Ammon's horn (tissue), 1 donor: ENCODE results near the gene RNGTT.
A peak's percentile ranks its signal among the peaks of the same experiment; 100 is the strongest.

Experiments
- DNase-seq: peaks from one replicate; pipeline ENCODE4 v3.0.0-alpha.2; 2016; ENCODE audit warnings: low spot score

RNGTT gene

DNA sequence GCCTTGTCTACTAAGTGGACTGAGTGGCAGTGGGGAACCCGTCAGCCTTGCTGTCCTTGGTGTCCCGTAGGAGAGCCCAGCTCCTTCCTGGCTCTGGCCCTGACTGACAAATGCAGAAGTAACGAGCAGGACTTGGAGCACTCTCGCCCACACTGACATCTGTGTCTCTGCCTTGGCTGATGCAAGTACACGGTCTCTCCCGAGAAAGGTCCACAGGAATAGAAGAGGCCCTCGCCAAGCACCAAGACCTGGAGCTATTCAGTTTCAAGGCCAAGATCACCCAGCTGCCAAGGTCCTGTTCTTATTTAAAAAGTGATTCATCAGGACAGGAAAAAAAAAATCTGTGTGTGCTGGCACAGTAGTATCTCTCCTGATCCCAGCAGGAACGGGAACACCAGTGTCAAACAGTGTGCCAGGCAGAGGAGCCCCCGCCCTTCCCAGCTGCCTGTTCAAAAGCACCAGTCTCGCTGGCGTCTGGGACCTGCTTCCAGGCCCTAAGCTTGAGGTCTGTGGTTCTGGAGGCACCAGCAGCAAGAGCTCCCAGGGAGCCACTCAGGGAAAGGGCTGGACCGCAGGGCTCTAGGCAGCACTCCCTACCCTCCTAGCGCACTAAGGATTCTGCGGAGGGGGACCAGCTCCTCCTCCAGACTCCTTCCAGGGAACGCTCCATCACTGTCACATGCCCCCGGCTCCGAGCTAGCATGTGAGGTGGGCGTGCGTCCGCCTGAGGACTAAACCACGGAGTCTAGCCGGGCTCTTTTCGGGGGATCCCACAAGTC, 376.9 kb downstream of the RNGTT start:
- DNase-seq: peak; percentile 37

DNA sequence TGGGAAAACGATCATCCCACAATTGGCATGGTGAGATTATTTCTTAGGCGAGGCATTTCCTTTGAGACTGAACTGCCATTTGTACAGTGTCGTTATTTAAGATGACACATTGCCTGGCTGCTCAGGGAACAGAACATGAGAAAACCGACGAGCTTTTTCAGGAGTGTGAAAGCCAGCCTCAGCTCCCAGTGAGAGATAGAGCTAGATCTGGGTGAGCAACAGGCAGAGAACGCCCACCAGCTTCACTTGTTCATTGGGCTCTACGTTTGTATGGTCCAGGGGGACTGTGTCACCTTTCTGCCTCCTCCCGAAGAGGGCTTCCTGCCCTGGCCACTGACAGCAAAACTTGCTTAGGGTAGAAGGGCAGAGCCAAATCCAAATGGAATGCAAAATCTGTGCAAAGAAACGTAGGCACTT, 378.1 kb downstream of the RNGTT start:
- no peak for DNase-seq

DNA sequence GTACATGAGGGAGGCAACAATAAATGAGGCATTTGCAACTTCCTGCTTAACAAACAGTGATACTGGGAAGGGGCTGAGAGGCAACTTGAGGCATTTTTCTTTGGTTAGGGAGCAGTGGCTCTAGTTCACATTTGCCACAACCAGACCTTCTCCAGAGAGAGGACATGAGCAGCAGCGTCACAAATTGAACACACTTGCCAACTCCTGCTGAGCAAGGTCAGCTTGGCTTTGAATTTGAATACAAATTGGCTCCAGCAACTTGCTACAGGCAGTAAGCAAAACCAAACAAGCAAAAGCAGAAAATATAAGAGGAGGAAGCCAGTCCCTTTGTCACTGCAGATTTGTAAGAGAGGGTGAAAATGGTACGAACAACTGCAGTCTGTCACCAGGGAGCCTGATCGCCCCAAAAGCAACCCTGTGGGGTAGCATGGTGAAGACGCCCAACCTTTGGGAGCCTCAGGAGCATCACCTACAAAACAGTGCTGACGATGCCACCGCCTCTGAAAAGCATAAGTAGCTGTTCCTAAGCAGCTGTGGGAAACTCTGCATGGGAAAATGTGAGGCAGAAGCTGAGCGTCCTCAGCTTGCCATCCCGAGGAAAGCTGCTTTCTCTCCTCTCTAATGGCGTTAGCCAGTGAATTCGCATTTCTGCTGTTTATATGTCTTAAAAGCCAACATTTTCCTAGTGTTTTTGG, 378.7 kb downstream of the RNGTT start:
- peak; percentile 20 for DNase-seq

DNA sequence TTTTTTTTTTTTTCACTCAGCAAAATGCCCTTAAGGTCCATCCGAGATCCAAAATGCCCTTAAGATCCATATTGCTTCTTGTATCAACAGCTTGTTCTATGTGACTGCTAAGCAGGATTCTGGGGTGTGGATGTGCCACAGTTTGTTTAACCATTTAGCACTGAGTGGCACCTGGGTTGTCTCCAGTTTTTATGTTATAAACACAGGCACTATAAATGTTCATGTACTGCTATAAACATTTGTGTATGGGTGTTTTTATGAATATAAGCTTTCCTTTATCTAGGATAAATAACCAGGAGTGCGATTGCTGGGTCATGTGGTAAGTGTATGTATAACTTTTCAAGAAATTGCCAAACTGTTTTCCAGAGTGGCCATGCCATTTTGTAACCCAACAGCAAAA, 386.0 kb downstream of the RNGTT start:
- no peak for DNase-seq

DNA sequence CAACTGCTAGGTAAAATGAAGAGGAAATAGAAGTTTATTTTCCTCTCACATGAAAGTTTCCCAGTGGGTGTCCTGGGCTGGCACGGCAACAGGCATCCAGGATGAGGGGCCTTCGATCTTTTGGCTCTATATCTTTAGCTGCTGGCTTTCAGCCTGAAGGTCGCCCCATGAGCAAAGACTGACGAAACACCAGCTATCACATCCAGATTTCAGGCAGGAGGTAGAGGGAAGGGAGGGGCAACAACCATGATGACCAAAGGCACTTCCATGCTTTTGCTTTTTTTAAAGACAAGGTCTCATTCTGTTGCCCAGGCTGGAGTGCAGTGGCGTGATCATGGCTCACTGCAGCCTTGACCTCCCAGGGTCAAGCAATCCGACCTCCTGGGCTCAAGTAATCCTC, 387.9 kb downstream of the RNGTT start:
- DNase-seq: no peak

DNA sequence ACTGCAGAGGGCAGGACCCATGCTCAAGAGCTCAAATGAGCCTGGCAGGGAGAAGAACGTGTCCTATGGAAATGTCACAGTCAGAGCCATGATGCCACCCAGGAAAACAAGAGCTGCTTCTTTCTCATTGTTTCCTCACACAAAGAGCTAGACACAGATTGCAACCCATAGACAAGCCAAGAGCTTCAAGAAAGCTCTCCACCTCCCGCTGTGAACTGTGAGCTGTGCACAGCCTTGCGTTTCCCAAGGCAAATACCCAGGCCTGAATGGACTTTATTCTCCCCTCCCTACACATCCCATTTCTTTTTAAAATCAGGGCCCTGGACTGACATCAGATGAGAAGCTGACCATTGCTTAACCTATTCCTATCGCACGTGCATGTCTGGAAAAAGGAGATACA, 388.8 kb downstream of the RNGTT start:
- DNase-seq: no peak

DNA sequence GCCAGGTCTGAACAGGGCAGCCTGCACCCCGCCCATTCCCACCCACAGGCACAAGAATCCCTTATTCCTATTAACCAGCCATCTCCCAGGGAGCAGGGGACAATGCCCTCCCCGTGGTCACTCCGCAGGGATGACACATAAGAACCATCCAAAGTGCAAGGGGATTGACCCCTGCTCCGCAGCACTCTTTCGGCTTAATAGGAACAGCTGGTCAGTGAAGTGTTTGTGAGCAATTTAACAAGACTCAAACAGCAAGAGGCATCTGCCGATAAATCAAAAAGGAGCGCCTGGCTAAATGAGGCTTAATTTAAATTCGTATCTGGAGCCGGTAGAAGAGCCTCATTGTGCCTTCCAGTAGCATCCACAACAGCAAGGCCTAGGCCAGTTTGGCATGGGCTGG, 389.4 kb downstream of the RNGTT start:
- DNase-seq: no peak

DNA sequence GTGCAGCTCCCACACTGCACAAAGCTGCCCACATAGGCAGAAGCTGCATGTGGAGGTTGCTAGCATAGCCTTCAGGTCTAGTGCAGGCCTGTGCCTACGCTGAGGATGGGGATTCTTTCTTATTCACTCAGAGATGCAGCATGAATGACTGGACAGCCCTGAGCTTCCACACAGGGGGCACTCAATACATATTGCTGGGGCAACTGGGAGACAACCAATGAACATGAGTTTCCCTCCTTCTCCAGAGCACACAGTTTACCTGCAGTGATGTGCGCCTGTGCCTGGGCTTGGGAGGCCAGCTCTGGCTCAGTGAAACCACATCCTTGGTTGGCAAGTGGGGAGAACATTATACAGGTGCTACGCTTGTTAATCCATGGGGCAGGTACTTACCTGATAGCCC, 389.9 kb downstream of the RNGTT start:
- no peak for DNase-seq

DNA sequence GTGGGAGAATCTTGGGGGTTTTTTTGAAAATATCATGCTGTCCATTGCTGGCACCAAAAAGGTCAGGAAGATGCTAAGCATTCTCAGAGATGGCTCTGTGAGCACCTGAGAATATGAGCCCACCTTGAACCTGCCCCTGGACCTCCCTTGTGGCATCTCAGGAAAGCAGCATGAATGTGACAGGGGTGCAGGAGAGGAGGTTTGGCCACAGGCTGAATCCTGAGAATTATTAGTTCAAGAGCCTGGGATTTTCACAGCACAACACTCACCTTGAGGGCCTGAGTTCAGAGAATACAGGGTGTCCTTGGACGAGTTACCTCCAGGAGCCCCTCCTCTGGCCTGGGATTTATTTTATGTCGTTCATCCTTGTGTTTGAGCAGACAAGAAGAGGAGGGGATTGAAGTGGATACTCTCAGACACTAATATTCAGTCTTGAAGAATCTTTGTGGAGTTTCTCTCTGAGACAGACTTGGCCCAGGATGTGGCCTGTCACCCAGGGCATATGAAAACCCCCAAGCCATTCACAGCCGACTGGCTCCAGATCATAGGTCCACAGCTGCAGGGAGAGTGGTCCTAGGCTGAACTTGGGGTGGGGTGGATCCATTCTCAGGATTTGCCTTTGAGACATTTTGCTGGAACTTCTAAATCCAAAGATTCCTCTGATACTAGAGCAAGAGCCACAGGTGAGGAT, 390.8 kb downstream of the RNGTT start:
- DNase-seq: no peak

DNA sequence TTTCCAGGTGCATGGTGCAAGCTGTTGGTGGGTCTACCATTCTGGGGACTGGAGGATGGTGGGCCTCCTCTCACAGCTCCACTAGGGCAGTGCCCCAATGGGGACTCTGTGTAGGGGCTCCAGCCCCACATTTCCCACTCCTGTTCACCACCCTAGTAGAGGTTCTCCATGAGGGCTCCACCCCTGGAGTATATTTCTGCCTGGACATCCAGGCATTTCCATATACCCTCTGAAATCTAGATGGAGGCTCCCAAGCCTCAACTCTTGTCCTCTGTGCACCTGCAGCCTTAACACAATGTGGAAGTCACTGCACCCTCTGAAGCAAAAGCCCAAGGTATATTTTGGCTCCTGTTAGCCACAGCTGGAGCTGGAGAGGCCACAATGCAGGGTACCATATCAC, 393.5 kb downstream of the RNGTT start:
- no peak for DNase-seq

DNA sequence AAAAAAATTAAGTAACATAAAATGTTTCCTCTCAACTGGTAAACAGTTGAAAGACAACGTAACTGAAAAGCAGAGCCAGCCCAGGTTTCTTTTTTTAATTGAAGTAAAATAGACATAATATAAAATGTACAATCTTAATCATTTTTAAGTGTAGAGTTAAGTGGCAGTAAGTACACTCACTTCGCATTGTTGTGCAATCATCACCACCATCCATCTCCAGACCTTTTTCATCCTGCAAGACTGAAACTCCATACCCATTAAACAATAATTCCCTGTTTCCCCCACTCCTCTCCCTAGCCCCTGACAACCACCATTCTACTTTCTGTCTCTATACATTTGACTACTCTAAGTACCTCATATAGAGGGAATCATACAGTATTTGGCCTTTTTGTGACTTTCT, 395.7 kb downstream of the RNGTT start:
- no peak for DNase-seq

DNA sequence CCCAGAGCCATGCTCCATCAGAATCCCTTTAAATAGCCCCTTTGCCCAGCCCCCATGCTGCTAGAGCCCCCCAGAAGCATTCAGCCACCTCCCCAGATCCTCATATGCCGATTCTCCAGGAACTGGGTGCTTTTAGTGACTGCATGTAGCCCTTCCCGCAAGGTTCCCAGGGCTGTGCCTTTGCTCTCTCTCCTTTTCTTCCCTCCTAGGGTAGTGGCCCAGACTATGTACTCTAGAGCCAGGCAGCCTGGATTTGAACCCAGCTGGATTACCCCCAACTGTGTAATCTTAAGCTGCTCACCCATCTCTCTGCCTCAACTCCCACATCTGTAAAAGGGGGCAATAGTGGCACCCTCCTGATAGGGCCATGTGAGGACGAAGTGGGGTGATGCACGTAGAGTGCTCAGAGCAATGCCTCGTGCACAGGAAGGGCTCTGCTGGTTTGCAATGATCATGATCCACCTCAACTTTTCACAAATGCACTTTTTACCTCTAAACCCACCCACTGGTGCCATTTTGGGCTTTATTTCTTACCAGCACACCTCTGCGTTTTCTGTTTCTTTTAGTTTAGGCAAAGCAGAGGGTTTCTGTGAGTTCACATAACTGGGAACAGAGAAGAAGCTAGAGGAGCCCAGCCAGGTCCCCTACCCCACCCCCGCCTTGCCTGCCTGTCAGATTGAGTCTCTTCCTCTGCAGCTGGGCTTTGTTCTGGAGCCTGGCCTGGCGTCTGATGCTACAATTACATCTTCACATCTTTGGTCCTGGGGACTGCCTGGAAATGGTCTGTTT, 396.5 kb downstream of the RNGTT start:
- no peak for DNase-seq

DNA sequence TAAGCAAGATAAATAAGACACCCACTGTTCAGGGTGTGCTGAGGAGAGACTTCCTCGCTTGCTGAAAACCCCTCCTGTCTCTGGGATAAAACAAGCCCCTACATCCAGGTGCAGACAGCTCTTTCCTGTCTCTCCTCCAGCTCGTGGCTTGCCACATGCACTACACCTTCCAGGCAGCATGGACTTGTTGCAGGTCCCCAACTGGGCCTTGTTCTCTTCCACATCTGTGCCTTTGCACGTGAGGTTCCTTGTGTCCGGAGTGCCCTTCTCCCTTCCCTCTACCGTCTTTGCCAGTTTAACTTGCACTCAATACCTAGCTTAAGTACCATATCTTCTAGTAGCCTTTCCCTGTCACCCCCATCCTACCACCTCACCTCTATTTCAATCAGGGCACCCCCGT, 397.6 kb downstream of the RNGTT start:
- DNase-seq: no peak

DNA sequence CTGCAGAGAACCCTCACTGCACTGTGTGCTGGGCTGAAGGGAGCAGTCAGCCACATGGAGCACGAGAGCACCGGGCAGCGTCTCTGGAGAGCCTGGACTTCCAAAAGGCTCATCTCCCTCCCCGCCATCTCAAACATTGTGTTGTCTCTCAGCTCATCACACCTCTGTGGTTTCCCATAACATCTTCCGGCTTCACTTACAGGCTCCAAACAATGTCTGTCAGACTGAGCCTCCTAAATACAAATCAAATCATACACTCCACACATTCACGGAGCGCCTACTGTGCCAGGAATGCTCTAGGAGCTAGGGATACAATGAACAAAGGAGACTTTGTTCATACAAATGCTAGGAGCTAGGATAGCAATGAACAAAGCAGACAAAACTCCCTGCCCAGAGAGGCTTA, 398.0 kb downstream of the RNGTT start:
- DNase-seq: no peak

DNA sequence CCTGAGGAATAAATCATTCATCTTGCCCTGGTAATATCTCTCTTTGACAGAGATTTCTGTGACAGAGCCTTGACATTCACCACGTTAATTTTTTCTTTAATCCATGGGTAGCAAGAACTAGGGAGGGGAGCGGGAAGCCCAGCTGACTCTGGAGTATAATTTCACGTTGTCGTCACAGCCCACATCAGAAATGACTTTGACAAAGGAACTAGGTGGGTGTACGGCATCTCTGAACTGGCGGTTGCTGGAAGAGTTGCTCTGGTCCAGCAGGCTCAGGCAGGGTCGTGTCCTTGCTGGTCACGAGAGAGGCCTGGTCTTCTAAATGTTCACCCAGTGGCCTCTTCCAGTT, 400.2 kb downstream of the RNGTT start:
- no peak for DNase-seq

DNA sequence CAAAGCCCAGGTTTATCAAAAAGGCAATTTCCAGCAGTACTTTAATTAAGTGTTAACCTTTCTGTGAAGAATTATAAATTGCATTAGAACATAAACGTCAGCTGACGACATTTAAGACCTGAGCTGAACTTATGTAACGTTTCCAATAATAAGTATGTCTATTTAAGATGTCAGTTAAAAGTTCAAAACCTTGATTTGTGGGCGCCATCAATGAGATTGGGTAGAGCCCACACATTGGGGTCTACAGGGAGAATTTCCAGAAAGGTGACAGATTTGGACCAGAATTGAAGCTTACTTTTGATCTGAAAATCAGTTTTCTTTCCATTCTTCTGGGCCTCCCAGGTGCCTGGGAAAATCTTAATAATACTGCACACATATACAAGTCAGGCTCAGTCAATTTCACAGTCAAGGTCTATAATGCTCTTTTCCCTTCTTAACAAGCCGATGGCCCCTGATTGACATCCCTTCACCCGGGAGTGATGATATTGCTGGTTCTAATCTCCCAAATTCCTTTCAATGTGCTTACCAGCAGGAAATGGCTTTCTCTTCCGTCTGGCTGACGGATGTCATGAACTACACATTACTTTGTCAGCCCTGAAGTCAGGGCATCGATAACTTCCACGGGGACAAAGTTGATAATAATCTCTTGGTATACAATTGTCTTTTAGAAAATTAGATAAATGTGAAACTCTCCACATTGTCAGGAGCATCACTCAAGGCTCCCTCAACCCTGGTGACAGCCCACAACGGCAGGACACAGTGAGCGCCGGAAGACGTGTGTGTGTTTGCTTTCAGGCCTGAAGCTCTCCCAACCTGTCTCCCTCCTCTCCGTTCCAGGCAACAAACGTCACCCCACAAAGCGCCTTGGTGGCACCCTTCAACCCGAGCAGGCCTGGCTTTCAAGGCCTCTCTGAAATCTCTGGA, 400.8 kb downstream of the RNGTT start:
- no peak for DNase-seq

DNA sequence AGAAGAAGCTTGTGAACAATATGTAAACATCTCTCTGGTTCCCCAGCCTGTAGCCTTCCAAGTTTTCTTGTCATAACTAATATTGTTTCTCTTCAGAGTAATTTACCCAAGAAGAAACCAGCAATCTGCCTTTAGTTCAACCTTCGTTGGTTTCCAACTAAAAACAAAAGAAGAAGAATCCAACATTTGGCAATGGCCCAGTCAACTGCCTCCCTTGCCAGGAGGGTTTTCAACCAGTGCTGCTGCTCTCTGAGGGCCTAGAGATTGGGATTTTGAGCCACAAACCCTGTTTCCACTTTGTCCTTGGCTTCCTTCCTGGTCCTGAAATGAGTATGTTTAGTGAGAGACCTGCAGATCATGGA, 401.5 kb downstream of the RNGTT start:
- peak; percentile 32 for DNase-seq

DNA sequence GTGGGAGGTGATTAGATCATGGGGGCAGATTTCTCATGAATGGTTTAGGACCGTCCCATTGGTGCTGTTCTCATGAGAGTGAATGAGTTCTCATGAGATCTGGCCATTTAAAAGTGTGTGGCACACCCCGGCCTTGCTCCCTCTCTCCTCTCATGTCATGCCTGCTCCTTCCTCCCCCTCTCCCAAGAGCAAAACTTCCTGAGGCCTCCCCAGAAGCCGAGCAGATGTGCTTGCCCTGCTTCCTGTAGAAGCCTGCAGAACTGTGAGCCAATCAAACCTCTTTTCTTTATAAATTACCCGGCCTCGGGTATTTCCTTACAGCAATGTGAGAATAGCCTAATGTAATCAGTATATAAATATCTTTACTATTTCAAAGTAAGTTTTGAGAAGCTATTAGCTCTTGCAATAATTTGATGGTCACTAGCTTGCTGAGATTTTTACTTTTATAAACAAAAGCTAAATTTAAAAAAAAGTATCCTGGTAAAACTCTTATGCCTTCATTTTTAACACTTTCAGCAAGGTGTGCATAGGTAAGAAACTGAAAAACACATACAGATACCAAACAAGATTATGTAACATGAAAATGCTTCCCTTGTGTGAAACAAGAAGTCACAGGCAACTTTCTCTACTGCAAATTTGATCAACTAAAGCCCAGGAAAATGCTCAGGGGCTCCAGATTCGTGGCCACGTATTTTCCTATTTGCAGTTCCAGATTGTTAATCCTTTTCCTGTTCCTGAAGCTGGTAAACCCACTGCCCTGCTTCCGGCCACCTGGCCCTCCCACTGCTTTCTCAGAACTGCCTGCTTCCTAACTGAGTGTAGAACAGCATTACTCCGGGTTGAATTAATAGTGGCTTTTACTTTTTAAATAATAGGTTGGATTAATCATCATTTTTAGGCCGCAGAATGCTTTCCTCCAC, 402.1 kb downstream of the RNGTT start:
- DNase-seq: no peak
